ENCODE data around the gene ARHGAP10. TPM values are rescaled to one million over a fixed set of nuclear protein-coding genes. Genes with fewer than 3 reads are reported as not detected.

ARHGAP10 gene
- total RNA-seq, 1 experiment from 2014 or later, result 11.7 TPM

DNA sequence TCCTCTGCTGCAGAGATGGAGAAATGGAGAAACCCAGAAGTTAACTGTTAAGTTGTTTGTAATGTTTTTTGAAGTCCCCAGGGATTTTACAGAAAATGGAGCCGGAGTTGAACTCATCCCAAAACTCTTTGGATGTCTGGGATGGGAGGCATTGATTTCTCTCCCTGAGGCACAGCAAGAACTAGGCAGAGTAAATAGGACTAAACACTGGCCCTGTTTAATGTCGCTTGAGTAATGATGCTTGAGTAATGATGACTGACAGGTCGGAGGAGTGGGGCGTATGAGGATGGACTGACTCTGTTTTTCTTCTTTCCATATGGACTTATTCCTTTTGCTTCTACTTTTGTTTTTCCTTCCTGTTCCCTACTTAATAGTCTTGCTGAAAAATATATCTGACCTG, 69.9 kb downstream of the ARHGAP10 start:
- Histone ChIP-seq H3K4me1 (ENCODE audit: control insufficient read depth, insufficient read depth, low read length) (no peaks in the 10 kb centered on the region), H3K36me3 (ENCODE audit: control insufficient read depth, insufficient read depth, low read length) (no peaks in the 10 kb centered on the region), H3K9me3 (ENCODE audit: control insufficient read depth, insufficient read depth, low read depth, low read length) (no peaks in the 10 kb centered on the region), H3K27ac (ENCODE audit: low read length) (no peak overlapping the region), H3K27me3 (ENCODE audit: control insufficient read depth, insufficient read depth, low read length) (no peaks in the 10 kb centered on the region), H3K4me3 (ENCODE audit: low read depth in 2 of 2, low read length in 2 of 2) (no peak overlapping the region)
- intact Hi-C loops (cut with micrococcal nuclease; ENCODE audit: unreplicated experiment), result no loop called here
- no peak for ATAC-seq
- ChIA-PET CTCF (no interaction called here), POLR2A (no interaction called here)
- in situ Hi-C loops (cut with HindIII; ENCODE audit: low pct_unique_long_range_greater_than_20kb, low sequenced_read_pairs), result no loop called here
- DNase-seq (ENCODE audit: low read depth, low spot score), result no peak
- BruUV-seq (replicated peaks), result no TSS peak
- TF ChIP-seq REST (IDR thresholded peaks at IDR 0.05; ENCODE audit: insufficient read depth in 1 of 2, low read depth in 2 of 2, low read length in 1 of 2) (no peak), POLR2AphosphoS5 (IDR thresholded peaks at IDR 0.05; ENCODE audit: low read depth, low read length) (no peak), TCF7L2 (IDR thresholded peaks at IDR 0.05; ENCODE audit: low read depth, low read length) (no peak), SIN3A (IDR thresholded peaks at IDR 0.05; ENCODE audit: borderline replicate concordance, insufficient read depth, low read depth, low read length) (no peak)
- TF ChIP-seq, protein P1, sequence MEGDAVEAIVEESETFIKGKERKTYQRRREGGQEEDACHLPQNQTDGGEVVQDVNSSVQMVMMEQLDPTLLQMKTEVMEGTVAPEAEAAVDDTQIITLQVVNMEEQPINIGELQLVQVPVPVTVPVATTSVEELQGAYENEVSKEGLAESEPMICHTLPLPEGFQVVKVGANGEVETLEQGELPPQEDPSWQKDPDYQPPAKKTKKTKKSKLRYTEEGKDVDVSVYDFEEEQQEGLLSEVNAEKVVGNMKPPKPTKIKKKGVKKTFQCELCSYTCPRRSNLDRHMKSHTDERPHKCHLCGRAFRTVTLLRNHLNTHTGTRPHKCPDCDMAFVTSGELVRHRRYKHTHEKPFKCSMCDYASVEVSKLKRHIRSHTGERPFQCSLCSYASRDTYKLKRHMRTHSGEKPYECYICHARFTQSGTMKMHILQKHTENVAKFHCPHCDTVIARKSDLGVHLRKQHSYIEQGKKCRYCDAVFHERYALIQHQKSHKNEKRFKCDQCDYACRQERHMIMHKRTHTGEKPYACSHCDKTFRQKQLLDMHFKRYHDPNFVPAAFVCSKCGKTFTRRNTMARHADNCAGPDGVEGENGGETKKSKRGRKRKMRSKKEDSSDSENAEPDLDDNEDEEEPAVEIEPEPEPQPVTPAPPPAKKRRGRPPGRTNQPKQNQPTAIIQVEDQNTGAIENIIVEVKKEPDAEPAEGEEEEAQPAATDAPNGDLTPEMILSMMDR (IDR thresholded peaks at IDR 0.05), result no peak

GRCh38 chr4:147802346-147802745, 70.5 kb downstream of the ARHGAP10 start:
- DNase-seq (ENCODE audit: low read depth, low spot score) (no peak), ATAC-seq (no peak)
- Histone ChIP-seq H3K9me3 (ENCODE audit: control insufficient read depth, insufficient read depth, low read depth, low read length) (no peaks in the 10 kb centered on the region), H3K4me3 (ENCODE audit: low read depth in 2 of 2, low read length in 2 of 2) (no peak overlapping the region), H3K4me1 (ENCODE audit: control insufficient read depth, insufficient read depth, low read length) (no peaks in the 10 kb centered on the region), H3K27me3 (ENCODE audit: control insufficient read depth, insufficient read depth, low read length) (no peaks in the 10 kb centered on the region), H3K27ac (ENCODE audit: low read length) (no peak overlapping the region), H3K36me3 (ENCODE audit: control insufficient read depth, insufficient read depth, low read length) (no peaks in the 10 kb centered on the region)
- BruUV-seq (replicated peaks), result no TSS peak
- in situ Hi-C loops (cut with HindIII; ENCODE audit: low pct_unique_long_range_greater_than_20kb, low sequenced_read_pairs) (no loop called here), intact Hi-C loops (cut with micrococcal nuclease; ENCODE audit: unreplicated experiment) (no loop called here)
- POLR2A ChIA-PET, result no interaction called here
- CTCF ChIA-PET, result no interaction called here
- TF ChIP-seq POLR2AphosphoS5 (IDR thresholded peaks at IDR 0.05; ENCODE audit: low read depth, low read length), result no peak
- TF ChIP-seq, protein P1 (IDR thresholded peaks at IDR 0.05), result no peak
- TF ChIP-seq REST (IDR thresholded peaks at IDR 0.05; ENCODE audit: insufficient read depth in 1 of 2, low read depth in 2 of 2, low read length in 1 of 2), result no peak
- TF ChIP-seq SIN3A (IDR thresholded peaks at IDR 0.05; ENCODE audit: borderline replicate concordance, insufficient read depth, low read depth, low read length), result no peak
- TF ChIP-seq TCF7L2 (IDR thresholded peaks at IDR 0.05; ENCODE audit: low read depth, low read length), result no peak

All from Panc1 (cell line).